ENCODE data around the gene MAGI2.
"Not testable (repeated sequence)": the region's sequence is repeated elsewhere in the genome, so short reads cannot be mapped to it uniquely, and the experiment has no call there.

MAGI2 gene

DNA sequence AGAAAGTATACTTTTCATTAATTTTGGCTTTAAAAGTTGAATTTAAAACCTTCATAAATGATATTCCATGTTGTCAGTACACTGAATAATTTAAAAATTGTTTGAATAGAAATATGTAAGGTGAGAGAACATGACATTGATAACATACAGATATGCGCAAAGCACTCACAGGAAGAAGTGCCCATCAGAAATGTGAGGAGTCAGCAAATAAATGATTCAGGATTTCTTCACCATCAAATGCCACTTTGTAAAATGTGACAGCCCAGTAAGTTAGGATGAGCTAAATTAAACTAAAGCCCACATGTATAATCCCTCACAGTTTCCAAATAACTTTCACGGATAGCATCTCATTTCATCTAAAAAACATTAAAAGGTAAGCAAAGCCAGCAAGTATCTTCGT is 417.6 kb downstream of the MAGI2 start:
- no peak for ATAC-seq (ENCODE audit: low read depth)
- no peaks in the 10 kb centered on the region for H3K27me3 ChIP-seq (ENCODE audit: insufficient read depth, poor library complexity, severe bottlenecking)
- no peak for DNase-seq (ENCODE audit: low spot score)
- H3K9me3 ChIP-seq (ENCODE audit: severe bottlenecking), result no peaks in the 10 kb centered on the region
- no peaks in the 10 kb centered on the region for H3K4me1 ChIP-seq (ENCODE audit: insufficient read depth, poor library complexity, severe bottlenecking)
- TF ChIP-seq, protein P1, sequence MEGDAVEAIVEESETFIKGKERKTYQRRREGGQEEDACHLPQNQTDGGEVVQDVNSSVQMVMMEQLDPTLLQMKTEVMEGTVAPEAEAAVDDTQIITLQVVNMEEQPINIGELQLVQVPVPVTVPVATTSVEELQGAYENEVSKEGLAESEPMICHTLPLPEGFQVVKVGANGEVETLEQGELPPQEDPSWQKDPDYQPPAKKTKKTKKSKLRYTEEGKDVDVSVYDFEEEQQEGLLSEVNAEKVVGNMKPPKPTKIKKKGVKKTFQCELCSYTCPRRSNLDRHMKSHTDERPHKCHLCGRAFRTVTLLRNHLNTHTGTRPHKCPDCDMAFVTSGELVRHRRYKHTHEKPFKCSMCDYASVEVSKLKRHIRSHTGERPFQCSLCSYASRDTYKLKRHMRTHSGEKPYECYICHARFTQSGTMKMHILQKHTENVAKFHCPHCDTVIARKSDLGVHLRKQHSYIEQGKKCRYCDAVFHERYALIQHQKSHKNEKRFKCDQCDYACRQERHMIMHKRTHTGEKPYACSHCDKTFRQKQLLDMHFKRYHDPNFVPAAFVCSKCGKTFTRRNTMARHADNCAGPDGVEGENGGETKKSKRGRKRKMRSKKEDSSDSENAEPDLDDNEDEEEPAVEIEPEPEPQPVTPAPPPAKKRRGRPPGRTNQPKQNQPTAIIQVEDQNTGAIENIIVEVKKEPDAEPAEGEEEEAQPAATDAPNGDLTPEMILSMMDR (IDR thresholded peaks at IDR 0.05; ENCODE audit: poor library complexity, severe bottlenecking), result no peak
- H3K4me3 ChIP-seq (ENCODE audit: severe bottlenecking), result no peak overlapping the region
- no peak overlapping the region for H3K27ac ChIP-seq (ENCODE audit: poor library complexity, severe bottlenecking)
- H3K36me3 ChIP-seq (ENCODE audit: low read depth), result no peaks in the 10 kb centered on the region

DNA sequence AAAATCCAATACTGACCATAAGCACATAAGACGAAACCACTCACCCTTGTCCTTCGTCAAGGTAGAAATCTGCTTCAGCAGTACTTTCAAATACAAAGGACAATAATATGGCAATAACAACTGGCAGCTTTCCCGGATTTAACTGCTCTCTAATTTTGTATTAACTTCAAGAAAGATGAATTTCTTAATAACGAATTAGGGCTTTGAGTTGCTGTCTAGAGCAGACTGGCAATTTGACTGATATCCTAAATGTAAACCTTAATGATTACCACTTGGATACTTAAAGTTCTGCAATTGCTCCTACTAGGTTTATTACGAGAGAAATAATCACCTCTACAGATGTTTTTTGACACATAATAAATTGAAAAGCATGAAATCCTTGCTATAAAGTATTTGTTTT is 418.7 kb downstream of the MAGI2 start:
- Histone ChIP-seq H3K9me3 (ENCODE audit: severe bottlenecking) (no peaks in the 10 kb centered on the region), H3K36me3 (ENCODE audit: low read depth) (no peaks in the 10 kb centered on the region), H3K27ac (ENCODE audit: poor library complexity, severe bottlenecking) (no peak overlapping the region), H3K4me1 (ENCODE audit: insufficient read depth, poor library complexity, severe bottlenecking) (no peaks in the 10 kb centered on the region), H3K4me3 (ENCODE audit: severe bottlenecking) (no peak overlapping the region), H3K27me3 (ENCODE audit: insufficient read depth, poor library complexity, severe bottlenecking) (no peaks in the 10 kb centered on the region)
- TF ChIP-seq, protein P1 (IDR thresholded peaks at IDR 0.05; ENCODE audit: poor library complexity, severe bottlenecking), result no peak
- DNase-seq (ENCODE audit: low spot score) (no peak), ATAC-seq (ENCODE audit: low read depth) (no peak)

DNA sequence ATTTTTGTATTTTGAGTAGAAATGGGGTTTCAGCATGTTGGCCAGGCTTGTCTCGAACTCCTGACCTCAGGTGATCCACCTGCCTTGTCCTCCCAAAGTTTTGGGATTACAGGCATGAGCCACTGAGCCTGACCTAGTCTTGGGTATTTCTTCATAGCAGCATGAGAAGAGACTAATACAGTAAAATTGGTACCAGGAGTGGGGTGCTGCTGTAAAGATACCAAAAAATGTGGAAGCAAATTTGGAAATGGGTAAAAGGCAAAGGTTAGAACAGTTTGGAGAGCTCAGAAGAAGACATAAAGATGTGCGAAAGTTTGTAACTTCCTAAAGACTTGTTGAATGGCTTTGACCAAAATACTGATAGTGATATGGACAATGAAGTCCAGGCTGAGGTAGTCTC is 433.8 kb downstream of the MAGI2 start:
- not testable (repeated sequence) for H3K4me3 ChIP-seq (ENCODE audit: severe bottlenecking); H3K27me3 ChIP-seq (ENCODE audit: insufficient read depth, poor library complexity, severe bottlenecking); H3K36me3 ChIP-seq (ENCODE audit: low read depth); DNase-seq (ENCODE audit: low spot score); H3K4me1 ChIP-seq (ENCODE audit: insufficient read depth, poor library complexity, severe bottlenecking); H3K27ac ChIP-seq (ENCODE audit: poor library complexity, severe bottlenecking); ATAC-seq (ENCODE audit: low read depth); H3K9me3 ChIP-seq (ENCODE audit: severe bottlenecking)

DNA sequence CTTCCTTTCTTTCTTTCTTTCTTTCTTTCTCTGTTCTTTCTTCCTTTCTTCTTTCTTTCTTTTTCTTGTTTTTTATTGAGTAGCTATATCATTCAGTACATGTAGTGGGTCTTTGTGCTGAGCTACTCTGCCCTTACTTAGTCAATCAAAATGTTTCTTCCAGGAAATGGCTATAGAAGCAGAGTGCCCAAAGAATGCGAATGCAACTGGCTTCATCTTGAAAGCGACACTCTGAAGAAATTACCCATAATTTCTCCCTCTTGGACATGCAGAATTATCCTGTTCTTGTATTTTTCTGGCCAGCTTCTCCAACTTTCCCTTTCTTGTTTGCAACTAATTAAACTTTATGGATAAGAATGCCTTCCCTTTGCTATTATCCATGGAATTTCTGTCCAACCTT is 441.5 kb downstream of the MAGI2 start:
- no peak for ATAC-seq (ENCODE audit: low read depth)
- Histone ChIP-seq H3K27me3 (ENCODE audit: insufficient read depth, poor library complexity, severe bottlenecking) (peaks cover 3% of the 10 kb centered on the region), H3K4me1 (ENCODE audit: insufficient read depth, poor library complexity, severe bottlenecking) (no peaks in the 10 kb centered on the region), H3K27ac (ENCODE audit: poor library complexity, severe bottlenecking) (no peak overlapping the region), H3K36me3 (ENCODE audit: low read depth) (no peaks in the 10 kb centered on the region), H3K9me3 (ENCODE audit: severe bottlenecking) (no peaks in the 10 kb centered on the region), H3K4me3 (ENCODE audit: severe bottlenecking) (no peak overlapping the region)
- TF ChIP-seq, protein P1 (IDR thresholded peaks at IDR 0.05; ENCODE audit: poor library complexity, severe bottlenecking), result no peak
- no peak for DNase-seq (ENCODE audit: low spot score)

DNA sequence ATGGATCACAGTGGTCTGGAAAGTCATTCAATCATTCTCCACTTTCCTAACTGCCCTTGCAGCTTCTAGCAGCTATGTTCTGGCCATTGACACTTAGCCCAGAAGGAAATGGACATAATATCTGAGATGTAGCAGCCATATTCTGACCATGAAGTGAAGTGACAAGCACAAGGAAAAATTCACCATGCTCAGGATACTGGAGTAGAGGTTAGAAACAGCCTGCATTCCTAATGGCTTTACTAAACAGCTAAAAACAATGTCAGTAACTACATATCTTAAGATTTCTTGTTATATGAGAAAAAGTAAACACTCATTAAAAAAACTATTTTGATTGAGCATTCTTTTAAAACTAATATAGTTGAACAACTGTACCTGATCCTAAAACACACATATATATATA is 443.8 kb downstream of the MAGI2 start:
- Histone ChIP-seq H3K36me3 (ENCODE audit: low read depth) (no peaks in the 10 kb centered on the region), H3K27me3 (ENCODE audit: insufficient read depth, poor library complexity, severe bottlenecking) (peaks cover 3% of the 10 kb centered on the region), H3K9me3 (ENCODE audit: severe bottlenecking) (no peaks in the 10 kb centered on the region), H3K27ac (ENCODE audit: poor library complexity, severe bottlenecking) (no peak overlapping the region), H3K4me1 (ENCODE audit: insufficient read depth, poor library complexity, severe bottlenecking) (no peaks in the 10 kb centered on the region), H3K4me3 (ENCODE audit: severe bottlenecking) (no peak overlapping the region)
- DNase-seq (ENCODE audit: low spot score) (no peak), ATAC-seq (ENCODE audit: low read depth) (no peak)
- TF ChIP-seq, protein P1 (IDR thresholded peaks at IDR 0.05; ENCODE audit: poor library complexity, severe bottlenecking), result no peak
